CD4-positive, alpha-beta T cell treated with Interleukin-10 for 1 hour (primary cell): Measurements from ENCODE around the gene NEURL1.
"Not testable (repeated sequence)": the region's sequence is repeated elsewhere in the genome, so short reads cannot be mapped to it uniquely, and the experiment has no call there.

ENCODE experiments used
- DNase-seq: peaks from one replicate; pipeline ENCODE4 v3.0.0-alpha.2; 2020

Gene NEURL1

GRCh38 chr10:103630156-103630555 lies 136.7 kb downstream of the NEURL1 start:
- no peak for DNase-seq

GRCh38 chr10:103632247-103632642 lies 138.7 kb downstream of the NEURL1 start:
- DNase-seq = no peak

GRCh38 chr10:103632871-103633270 lies 139.4 kb downstream of the NEURL1 start:
- DNase-seq = not testable (repeated sequence)

- DNase-seq = no peak
These were observed 140.3 kb downstream of the NEURL1 start for GRCh38 chr10:103633846-103634245.

GRCh38 chr10:103635580-103635979 lies 142.1 kb downstream of the NEURL1 start:
- DNase-seq = no peak

- DNase-seq = no peak
These were observed 143.0 kb downstream of the NEURL1 start for GRCh38 chr10:103636492-103636891.

- DNase-seq = no peak
These were observed 143.5 kb downstream of the NEURL1 start for GRCh38 chr10:103637011-103637410.

- DNase-seq = no peak
These were observed 144.5 kb downstream of the NEURL1 start for GRCh38 chr10:103637927-103638557.

- no peak for DNase-seq
These were observed 145.4 kb downstream of the NEURL1 start for GRCh38 chr10:103638948-103639347.

GRCh38 chr10:103640436-103641181 lies 147.1 kb downstream of the NEURL1 start:
- no peak for DNase-seq

- DNase-seq = no peak
These were observed 147.8 kb downstream of the NEURL1 start for GRCh38 chr10:103641326-103641725.
